HG02943 (cell line): Measurements from ENCODE around the gene RPH3AL.

Experiments used
- ATAC-seq: cut with Tn5 transposase; IDR thresholded peaks from one replicate; pipeline ENCODE4 v1.9.1; 2021; ENCODE audit warnings: mild to moderate bottlenecking, low read depth, moderate library complexity; ENCODE audit not compliant: unreplicated experiment

RPH3AL gene

GRCh38 chr17:354651-355556, 2.3 kb upstream of the RPH3AL start:
- ATAC-seq, result no peak

- ATAC-seq, result no peak
Measured at GRCh38 chr17:353838-354234, 1.2 kb upstream of the RPH3AL start.

GRCh38 chr17:353213-353837, 718 bp upstream of the RPH3AL start:
- ATAC-seq, result no peak

- ATAC-seq, result no peak
Measured at GRCh38 chr17:351875-352420, 659 bp downstream of the RPH3AL start.

GRCh38 chr17:351449-351738, 1.2 kb downstream of the RPH3AL start:
- no peak for ATAC-seq

- no peak for ATAC-seq
Measured at GRCh38 chr17:350706-351448, 1.7 kb downstream of the RPH3AL start.

- ATAC-seq, result no peak
Measured at GRCh38 chr17:349666-350065, 2.9 kb downstream of the RPH3AL start.

GRCh38 chr17:348692-349425, 3.7 kb downstream of the RPH3AL start:
- no peak for ATAC-seq

GRCh38 chr17:348012-348411, 4.6 kb downstream of the RPH3AL start:
- ATAC-seq, result no peak

GRCh38 chr17:347309-347899, 5.2 kb downstream of the RPH3AL start:
- ATAC-seq, result no peak

- ATAC-seq, result no peak
Measured at GRCh38 chr17:345992-346785, 6.4 kb downstream of the RPH3AL start.

GRCh38 chr17:345261-345660, 7.3 kb downstream of the RPH3AL start:
- no peak for ATAC-seq

GRCh38 chr17:343875-344752, 8.5 kb downstream of the RPH3AL start:
- no peak for ATAC-seq

GRCh38 chr17:343211-343610, 9.4 kb downstream of the RPH3AL start:
- ATAC-seq, result no peak

GRCh38 chr17:340074-340473, 12.5 kb downstream of the RPH3AL start:
- ATAC-seq, result no peak

- no peak for ATAC-seq
Measured at GRCh38 chr17:339193-340061, 13.2 kb downstream of the RPH3AL start.

GRCh38 chr17:338442-339192, 14.0 kb downstream of the RPH3AL start:
- no peak for ATAC-seq
